GM19395 (cell line): ENCODE data around the gene ASAP2.

Experiments
- ATAC-seq: cut with Tn5 transposase; IDR thresholded peaks from one replicate; pipeline ENCODE4 v1.9.1; 2021; ENCODE audit warnings: mild to moderate bottlenecking, moderate library complexity; ENCODE audit not compliant: unreplicated experiment

ASAP2 gene

GRCh38 chr2:9230051-9230802, 23.6 kb downstream of the ASAP2 start:
- no peak for ATAC-seq

GRCh38 chr2:9230881-9231280, 24.3 kb downstream of the ASAP2 start:
- ATAC-seq: no peak

GRCh38 chr2:9231291-9232165, 24.9 kb downstream of the ASAP2 start:
- no peak for ATAC-seq

- ATAC-seq: no peak
Observed at GRCh38 chr2:9232166-9232479, 25.5 kb downstream of the ASAP2 start.

GRCh38 chr2:9232886-9233285, 26.3 kb downstream of the ASAP2 start:
- no peak for ATAC-seq

GRCh38 chr2:9234680-9235146, 28.1 kb downstream of the ASAP2 start:
- no peak for ATAC-seq

- ATAC-seq: no peak
Observed at GRCh38 chr2:9235147-9236044, 28.8 kb downstream of the ASAP2 start.

- ATAC-seq: no peak
Observed at GRCh38 chr2:9236045-9236344, 29.4 kb downstream of the ASAP2 start.

GRCh38 chr2:9236867-9237266, 30.3 kb downstream of the ASAP2 start:
- ATAC-seq: no peak

GRCh38 chr2:9237831-9238230, 31.2 kb downstream of the ASAP2 start:
- ATAC-seq: no peak

- no peak for ATAC-seq
Observed at GRCh38 chr2:9238591-9239326, 32.1 kb downstream of the ASAP2 start.

- no peak for ATAC-seq
Observed at GRCh38 chr2:9239616-9240015, 33.0 kb downstream of the ASAP2 start.

GRCh38 chr2:9240745-9241144, 34.1 kb downstream of the ASAP2 start:
- ATAC-seq: no peak

GRCh38 chr2:9241233-9241632, 34.6 kb downstream of the ASAP2 start:
- ATAC-seq: no peak

GRCh38 chr2:9243357-9243756, 36.7 kb downstream of the ASAP2 start:
- ATAC-seq: no peak

- no peak for ATAC-seq
Observed at GRCh38 chr2:9244985-9245544, 38.5 kb downstream of the ASAP2 start.

- ATAC-seq: no peak
Observed at GRCh38 chr2:9247177-9247576, 40.6 kb downstream of the ASAP2 start.

- no peak for ATAC-seq
Observed at GRCh38 chr2:9247786-9248185, 41.2 kb downstream of the ASAP2 start.

- no peak for ATAC-seq
Observed at GRCh38 chr2:9248363-9248762, 41.8 kb downstream of the ASAP2 start.

- no peak for ATAC-seq
Observed at GRCh38 chr2:9249020-9249800, 42.6 kb downstream of the ASAP2 start.
